Measurements from ENCODE around the gene EFHD2. TPM values are rescaled to one million over a fixed set of nuclear protein-coding genes. Genes with fewer than 3 reads are reported as not detected.
"Not testable (repeated sequence)": the region's sequence is repeated elsewhere in the genome, so short reads cannot be mapped to it uniquely, and the experiment has no call there.

Gene EFHD2
- polyA plus RNA-seq, 1 donor, result 33.1 TPM

- no peak for DNase-seq
These were observed 44.6 kb downstream of the EFHD2 start for GRCh38 chr1:15454256-15454655.

- no peak for DNase-seq
These were observed 45.8 kb downstream of the EFHD2 start for GRCh38 chr1:15455522-15455921.

- DNase-seq, result no peak
These were observed 46.7 kb downstream of the EFHD2 start, which contains the start of gene CELA2A for GRCh38 chr1:15456313-15456954. Gene CELA2A, plus strand, starts transcription at chr1:15456732. Its CDS starts 22 bp downstream, at chr1:15456754.

- DNase-seq, result no peak
These were observed 47.9 kb downstream of the EFHD2 start for GRCh38 chr1:15457585-15457984.

GRCh38 chr1:15458388-15458787 is 48.7 kb downstream of the EFHD2 start:
- not testable (repeated sequence) for DNase-seq

GRCh38 chr1:15459771-15460707 is 50.4 kb downstream of the EFHD2 start:
- DNase-seq, result no peak

- no peak for DNase-seq
These were observed 51.0 kb downstream of the EFHD2 start for GRCh38 chr1:15460708-15461095.

GRCh38 chr1:15463064-15463800 is 53.5 kb downstream of the EFHD2 start:
- not testable (repeated sequence) for DNase-seq

- DNase-seq, result not testable (repeated sequence)
These were observed 54.2 kb downstream of the EFHD2 start for GRCh38 chr1:15463926-15464322.

GRCh38 chr1:15465674-15466073 is 56.0 kb downstream of the EFHD2 start:
- no peak for DNase-seq

- not testable (repeated sequence) for DNase-seq
These were observed 57.4 kb downstream of the EFHD2 start for GRCh38 chr1:15466955-15467625.

- DNase-seq, result no peak
These were observed 58.5 kb downstream of the EFHD2 start for GRCh38 chr1:15468145-15468544.

GRCh38 chr1:15469361-15469760 is 59.7 kb downstream of the EFHD2 start:
- no peak for DNase-seq

- DNase-seq, result peak; percentile 44
These were observed 60.2 kb downstream of the EFHD2 start for GRCh38 chr1:15469821-15470448.

GRCh38 chr1:15471067-15471466 is 61.4 kb downstream of the EFHD2 start:
- DNase-seq, result not testable (repeated sequence)

GRCh38 chr1:15471723-15472122 is 62.0 kb downstream of the EFHD2 start:
- not testable (repeated sequence) for DNase-seq

GRCh38 chr1:15472587-15472986 is 62.9 kb downstream of the EFHD2 start:
- no peak for DNase-seq

- DNase-seq, result no peak
These were observed 66.1 kb downstream of the EFHD2 start, which contains the start of gene CELA2B for GRCh38 chr1:15475752-15476314. Gene CELA2B, plus strand, starts transcription at chr1:15476104. Its CDS starts 22 bp downstream, at chr1:15476126.

- DNase-seq, result no peak
These were observed 67.2 kb downstream of the EFHD2 start for GRCh38 chr1:15476927-15477326.

GRCh38 chr1:15477646-15478212 is 68.0 kb downstream of the EFHD2 start:
- no peak for DNase-seq

All from hindlimb muscle (tissue), 1 donor.